SH-SY5Y (cell line): Measurements from ENCODE around the gene SULT4A1.

Experiments used
- GATA2 ChIP-seq: IDR thresholded peaks from 2 replicates; pipeline ENCODE4 v1.6.1; 2011; ENCODE audit warnings: mild to moderate bottlenecking, low read depth, low read length
- GATA3 ChIP-seq: IDR thresholded peaks from 2 replicates; pipeline ENCODE4 v1.6.1; 2011; ENCODE audit warnings: low read depth, mild to moderate bottlenecking, low read length, moderate library complexity

Gene SULT4A1

DNA sequence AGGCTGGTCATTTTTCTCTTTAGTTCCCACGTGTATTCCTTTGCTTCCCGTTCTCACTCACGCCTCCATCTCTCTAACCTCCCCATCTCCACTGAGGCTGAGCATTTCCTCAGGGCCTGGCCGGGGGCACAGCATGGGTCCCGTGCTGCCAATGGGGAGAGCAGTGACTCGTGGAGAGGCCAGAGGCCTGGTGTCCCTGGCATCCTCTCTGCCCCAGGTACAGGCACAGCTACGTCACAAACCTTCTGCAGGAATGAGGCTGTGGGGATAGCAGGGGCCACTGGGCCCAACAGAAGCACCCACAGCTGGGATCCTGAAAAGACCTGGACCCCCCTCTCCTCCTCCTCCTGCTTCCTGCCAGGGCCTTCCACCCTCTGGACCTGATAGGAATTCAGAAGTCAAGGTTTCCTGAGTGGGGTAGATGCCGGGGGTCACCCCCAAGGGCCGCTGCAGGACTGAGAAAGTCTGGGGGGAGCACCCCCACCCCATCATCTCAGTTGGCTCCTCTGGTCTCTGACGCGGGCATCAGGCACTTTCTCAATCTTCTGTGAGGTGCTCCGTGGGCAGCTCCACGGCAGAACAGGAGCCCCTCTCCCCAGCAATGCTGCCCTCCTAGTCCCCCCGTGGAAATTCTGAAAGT is 17.7 kb upstream of the SULT4A1 start:
- TF ChIP-seq GATA3, result no peak
- no peak for TF ChIP-seq GATA2

DNA sequence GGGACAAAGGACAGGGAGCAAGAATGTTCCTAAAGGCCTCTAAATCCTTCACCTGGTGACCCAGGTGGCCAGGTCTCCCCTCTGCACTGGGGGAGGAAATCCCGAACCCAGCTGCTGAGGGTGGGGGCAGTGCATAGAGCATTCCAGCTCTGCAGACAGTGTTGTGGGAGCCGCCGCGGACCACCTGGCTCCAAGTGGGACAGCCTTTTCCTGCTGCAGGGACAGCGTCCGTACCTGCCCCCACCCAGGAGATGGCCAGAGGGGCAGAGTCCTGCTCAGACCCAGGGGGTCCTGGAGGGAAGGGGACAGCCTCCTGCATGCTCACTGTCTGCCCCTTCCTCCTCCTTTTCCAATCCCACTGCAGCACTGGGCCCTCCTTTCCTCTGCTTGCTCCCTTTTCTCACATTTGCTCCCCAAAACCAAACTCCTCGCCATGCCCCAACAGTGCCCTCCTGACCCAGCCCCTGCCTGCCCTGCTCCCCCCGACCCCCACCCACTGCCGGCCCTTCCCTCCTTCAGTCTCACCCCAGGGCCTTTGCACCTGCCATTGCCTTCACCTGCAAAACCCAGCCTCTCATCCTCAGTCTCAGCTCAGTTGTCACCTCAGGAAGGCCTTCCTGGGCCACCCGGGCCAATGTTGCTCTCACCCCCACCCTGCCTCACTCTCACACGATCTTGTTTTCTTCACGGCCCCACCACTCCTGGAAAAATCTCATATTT is 16.7 kb upstream of the SULT4A1 start:
- TF ChIP-seq GATA2 (no peak), GATA3 (no peak)

DNA sequence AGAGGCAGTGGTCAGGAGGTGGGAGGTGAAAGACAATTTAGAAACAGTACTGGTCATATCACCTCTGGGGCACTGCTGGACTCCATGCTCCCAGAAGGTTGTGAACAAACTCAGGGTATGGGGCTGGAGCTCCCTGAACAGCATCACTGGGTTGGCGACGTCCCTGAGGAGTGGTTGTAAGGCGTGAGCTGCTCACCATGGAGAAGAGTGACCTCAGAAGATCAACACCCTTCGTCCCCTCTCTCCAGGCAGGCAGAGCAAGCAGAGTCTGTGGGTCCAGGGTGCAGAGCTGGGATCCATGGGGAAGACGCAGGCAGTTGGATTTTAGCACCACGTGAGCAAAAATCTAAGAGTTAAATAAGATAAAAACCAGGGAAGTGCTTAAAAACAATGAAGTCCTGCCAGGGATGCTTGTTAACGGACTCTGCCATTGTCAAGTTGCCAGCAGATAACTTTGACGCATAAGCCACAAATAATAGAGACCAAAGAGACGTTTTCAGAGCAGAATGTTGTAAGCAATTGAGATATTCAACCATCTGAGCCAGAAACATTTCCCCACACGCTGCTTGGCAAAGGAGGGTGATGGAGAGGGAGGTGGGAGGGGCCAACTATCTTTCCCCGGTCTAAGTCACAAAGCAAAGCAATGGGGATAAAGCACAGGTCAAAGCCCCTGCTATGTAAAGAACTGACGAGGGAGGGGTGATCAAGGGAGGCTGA is 15.9 kb upstream of the SULT4A1 start:
- no peak for TF ChIP-seq GATA3
- TF ChIP-seq GATA2, result no peak

DNA sequence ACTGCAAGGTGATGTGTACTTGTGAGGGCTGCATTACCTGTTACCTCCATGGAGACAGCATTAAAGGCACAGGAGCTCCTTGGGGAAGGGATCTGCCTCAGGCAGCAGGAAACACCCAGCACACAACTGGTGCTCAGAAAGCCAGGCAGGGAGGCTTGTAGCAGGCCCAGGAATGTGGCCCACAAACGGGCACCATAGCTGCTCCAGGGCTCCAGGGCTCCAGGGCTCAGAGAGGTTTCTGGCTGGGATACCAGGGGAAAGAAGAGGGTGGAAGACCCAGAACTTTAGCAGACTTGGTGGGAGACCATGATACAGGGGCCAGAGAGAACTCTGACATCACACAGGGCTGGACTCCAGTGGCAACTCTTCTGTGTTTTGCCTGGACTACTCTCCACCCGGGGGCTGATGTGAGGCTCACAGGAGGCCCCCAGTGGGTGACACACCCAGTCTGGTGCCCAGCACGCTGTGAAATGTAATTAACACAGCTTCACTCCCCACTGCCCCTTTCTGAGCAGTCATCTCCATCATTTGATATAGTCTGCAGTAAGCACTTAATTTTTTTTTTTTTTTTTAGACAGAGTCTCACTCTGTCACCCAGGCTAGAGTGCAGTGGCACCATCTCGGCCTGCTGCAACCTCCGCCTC is 14.7 kb upstream of the SULT4A1 start:
- no peak for TF ChIP-seq GATA3
- no peak for TF ChIP-seq GATA2

DNA sequence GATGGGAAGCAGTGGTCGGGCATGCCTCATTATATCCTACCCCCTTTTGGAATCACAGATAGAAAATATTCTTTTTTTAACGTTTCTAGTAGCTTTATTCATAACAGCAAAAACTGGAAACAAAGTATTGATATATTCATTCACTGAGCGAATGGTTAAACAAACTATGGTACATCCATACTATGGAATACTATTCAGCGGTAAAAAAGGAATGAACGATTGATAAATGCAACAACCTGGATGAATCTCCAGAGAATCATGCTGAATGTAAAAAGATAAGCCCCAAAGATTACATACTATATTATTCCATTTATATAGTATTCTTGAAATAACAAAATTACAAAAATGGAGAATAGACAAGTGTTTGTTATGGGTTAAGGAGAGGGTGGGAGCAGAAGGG is 7.5 kb upstream of the SULT4A1 start:
- no peak for TF ChIP-seq GATA3
- no peak for TF ChIP-seq GATA2

DNA sequence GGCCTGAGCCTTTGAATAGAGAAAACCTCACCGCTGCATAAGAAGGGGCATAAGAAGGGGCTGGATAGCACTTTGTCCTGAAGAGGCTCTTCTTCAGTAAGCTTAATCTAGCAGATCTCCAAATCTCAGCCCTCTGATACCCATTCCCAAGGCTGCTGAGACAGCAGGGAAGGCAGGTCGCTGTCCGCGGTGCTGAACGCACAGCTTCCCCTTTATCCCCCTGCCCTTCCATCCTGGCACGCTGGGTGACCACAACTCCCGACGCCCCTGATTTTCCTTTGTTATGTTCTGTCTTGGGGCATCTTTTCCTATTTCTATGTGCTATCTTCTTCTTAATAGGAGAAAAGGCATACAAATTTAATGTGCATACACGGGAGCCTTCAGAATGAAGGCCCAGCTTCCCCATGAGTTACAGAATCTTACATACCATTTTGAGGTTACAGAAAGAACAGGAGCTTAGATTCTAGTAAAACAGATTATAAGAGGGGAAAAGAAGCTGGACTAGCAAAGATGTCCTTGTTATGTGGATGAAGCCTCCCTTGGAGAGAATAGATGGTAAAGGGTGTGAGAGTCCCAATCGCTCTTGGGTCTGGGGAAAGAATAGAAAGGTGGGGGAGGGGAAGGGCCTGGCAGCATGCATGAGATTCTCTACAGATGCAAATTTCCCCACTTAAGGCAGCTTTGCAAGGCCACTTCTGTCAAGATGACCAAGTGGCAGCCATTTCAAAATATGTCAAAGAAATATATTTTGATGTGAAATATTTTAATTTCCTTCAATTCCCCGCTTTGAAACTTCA is 5.7 kb upstream of the SULT4A1 start:
- TF ChIP-seq GATA3 (no peak), GATA2 (no peak)

DNA sequence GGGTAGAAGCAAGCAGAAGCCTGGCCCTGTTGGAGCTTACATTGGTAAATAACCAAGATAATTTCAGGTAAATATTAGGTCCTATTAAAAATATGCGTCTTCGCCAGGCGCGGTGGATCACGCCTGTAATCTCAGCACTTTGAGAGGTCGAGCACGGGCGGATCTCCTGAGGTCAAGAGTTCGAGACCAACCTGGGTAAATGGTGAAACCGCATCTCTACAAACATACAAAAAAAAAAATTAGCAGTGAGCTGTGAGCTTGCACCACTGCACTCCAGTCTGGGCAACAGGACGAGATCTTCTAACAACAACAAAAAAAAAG is 529 bp upstream of the SULT4A1 start:
- TF ChIP-seq GATA3 (no peak), GATA2 (no peak)

DNA sequence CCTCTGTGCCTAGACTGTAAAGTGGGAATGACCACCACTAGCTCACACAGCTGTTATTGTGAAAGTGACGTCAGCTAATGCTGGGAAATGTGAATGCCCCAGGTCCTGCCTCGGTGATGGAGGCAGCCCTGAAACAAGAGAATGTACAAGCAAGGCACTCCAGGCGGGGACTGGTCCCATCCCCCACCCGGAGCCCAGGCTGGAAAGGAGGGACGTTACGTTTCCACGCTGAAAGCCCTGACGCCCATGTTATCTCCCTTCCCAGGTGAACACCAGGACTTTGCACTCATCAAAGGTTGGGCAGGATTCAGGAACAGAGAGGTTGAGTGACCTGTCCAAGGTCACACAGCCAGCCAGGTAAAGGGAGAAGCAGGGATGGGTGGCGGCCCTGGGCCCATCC is 784 bp downstream of the SULT4A1 start:
- TF ChIP-seq GATA2, result no peak
- no peak for TF ChIP-seq GATA3

DNA sequence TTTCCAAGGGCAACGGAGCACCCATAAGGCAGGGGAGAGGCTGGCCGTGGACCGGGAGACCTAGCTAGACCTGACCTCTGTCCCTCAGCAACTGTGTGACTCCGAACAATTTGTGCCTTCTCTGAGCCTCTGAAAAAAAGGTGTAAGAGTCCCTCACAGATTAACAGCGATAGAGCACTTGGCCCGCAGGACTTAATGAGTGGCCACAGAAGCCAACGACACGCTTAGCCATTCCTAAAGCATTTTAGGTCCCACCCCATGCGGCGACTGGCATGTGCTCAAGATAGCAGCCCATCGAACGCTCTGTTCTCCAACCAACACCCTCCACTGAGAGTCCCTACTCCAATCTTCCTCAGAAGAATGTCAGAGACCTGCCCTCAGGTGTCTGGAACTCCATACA is 1.5 kb downstream of the SULT4A1 start:
- TF ChIP-seq GATA2, result no peak
- TF ChIP-seq GATA3, result no peak

DNA sequence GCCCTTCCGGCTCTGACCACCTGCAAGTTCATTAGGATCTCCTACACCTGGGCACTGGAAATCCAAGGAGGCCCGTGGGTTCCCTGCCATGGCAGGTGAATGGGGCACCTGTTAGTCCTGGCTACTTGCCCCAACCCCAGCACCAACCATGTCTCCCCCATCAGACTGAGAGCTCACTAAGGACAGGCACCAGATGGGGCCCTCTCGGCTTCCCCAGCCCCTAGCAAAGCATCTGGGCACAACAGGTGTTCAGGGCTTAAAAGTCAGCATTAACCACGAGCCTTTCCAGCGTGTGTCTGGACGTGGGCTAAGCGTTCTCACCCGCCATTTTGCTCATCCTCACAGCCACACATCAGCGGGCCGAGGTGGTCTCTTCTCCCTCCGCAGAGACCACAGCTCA is 2.2 kb downstream of the SULT4A1 start:
- no peak for TF ChIP-seq GATA2
- TF ChIP-seq GATA3, result no peak

DNA sequence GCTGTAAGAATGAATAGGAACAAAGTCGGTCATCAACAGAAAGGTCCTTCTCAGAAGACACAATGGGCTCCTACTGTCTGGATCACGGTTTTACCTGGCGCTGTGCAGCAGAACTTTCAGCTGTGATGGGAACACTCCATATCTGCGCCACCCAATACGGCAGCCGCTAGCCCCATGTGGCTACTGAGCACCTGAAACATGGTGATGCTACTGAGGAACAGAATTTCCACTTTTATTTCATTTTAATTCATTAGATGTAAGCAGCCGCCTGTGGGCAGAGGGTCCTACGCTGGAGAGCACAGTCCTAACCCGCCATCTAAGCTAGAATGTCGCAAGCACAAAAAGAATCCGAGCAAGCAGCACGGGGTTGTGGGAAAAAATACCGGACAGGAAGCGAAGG is 2.7 kb downstream of the SULT4A1 start:
- no peak for TF ChIP-seq GATA2
- no peak for TF ChIP-seq GATA3

DNA sequence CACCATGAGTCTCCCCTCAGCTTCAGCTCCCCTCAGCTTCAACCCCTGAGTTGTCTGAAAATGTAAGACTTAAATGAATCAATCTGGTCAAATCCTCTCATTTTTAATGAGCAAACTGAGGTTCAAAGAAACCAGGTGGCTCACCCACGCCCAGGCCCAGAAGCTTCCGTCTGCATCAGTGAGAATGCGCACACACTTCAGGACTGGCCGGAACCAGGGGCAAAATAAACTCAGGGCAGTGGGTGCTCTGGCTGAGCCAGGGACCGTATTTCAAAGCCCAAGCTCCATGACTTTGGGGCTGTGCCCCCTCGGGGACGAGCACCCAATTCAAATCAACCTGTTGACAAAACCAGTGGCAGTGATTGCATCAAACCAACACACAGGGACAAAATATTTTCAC is 3.1 kb downstream of the SULT4A1 start:
- TF ChIP-seq GATA2, result no peak
- no peak for TF ChIP-seq GATA3

DNA sequence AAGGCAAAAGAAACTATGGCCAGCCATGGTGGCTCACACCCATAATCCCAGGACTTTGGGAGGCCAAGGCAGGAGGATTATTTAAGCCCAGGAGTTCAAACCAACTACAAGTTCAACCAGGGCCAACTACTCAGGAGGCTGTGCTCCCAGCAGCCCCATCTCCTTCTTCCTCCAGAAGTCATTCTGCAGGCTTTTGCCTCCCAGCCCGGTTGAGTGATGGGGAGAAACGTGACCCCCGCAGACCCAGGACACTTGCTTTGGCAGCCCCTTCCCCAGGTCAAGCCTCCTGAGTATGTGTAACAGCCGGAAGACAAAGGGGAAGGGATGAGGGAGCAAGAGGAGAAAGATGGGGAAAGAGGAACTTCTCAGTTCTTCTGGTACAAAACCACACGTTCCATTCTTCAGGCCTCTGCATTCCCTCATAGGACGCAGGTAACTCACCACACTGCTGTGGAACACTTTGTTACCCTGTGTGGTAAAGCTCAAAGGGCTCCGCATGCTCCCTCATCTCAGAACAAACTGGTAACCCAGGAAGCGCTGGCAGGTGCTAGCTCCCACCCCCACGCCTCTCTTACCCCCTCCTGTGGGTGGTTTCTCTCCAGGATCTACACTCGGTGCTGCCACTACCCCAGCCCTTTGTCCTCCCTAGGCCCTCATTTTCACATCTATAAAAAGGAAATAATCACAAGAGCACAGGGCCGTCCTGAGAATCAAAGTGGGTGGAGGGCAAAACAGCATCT is 4.0 kb downstream of the SULT4A1 start:
- TF ChIP-seq GATA2, result no peak
- no peak for TF ChIP-seq GATA3

DNA sequence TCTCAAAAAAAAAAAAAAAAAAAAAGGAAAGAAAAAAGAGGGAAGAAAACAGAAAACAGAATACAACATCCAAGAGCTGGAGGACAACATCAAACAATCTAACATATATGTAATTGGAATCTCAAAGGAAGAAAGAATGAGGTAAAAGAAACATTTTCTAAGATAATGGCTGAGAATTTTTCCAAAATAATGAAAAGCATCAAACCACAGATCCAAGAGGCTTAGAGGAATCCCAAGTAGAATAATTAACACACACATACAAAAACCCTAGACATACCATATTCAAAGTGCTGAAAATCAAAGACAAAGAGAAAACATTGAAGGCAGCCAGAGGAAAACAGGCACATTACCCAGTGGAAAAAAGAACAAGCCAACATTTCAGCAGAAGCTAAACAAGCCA is 4.9 kb downstream of the SULT4A1 start:
- TF ChIP-seq GATA2 (no peak), GATA3 (no peak)
